HFFc6 (cell line): Measurements from ENCODE around the gene CASP10. TPM values are rescaled to one million over a fixed set of nuclear protein-coding genes. Genes with fewer than 3 reads are reported as not detected.

ENCODE experiments used
- DNase-seq: peaks from one replicate; pipeline ENCODE4 v3.0.0-alpha.2; 2018
- H3K27ac Mint-ChIP-seq: 2 replicates; pipeline ENCODE4 v1.8.0; 2020; ENCODE audit warnings: mild to moderate bottlenecking, mixed read lengths
- H3K27me3 Mint-ChIP-seq: 2 replicates; pipeline ENCODE4 v1.8.0; 2021; ENCODE audit warnings: mild to moderate bottlenecking, moderate library complexity, mixed read lengths; ENCODE audit not compliant: insufficient read depth
- H3K36me3 Mint-ChIP-seq: 2 replicates; pipeline ENCODE4 v1.8.0; 2021; ENCODE audit warnings: low read depth, mixed read lengths
- H3K4me1 Mint-ChIP-seq: 2 replicates; pipeline ENCODE4 v1.8.0; 2020; ENCODE audit warnings: low read depth, mixed read lengths
- H3K4me3 Mint-ChIP-seq: 2 replicates; pipeline ENCODE4 v1.8.0; 2020; ENCODE audit warnings: mild to moderate bottlenecking, moderate library complexity, mixed read lengths
- H3K9me3 Mint-ChIP-seq: 2 replicates; pipeline ENCODE4 v1.8.0; 2020; ENCODE audit warnings: mild to moderate bottlenecking, mixed read lengths
- total RNA-seq, 6 experiments: library from RNA; stranded (reverse); fragmentation: NEBNext Ultra II Directional; extraction: Animal tissue kit (Norgen Biotek cat#: 25700); gene quantifications; 2 replicates in 1 of 6; 3 replicates in 5 of 6; pipeline ENCODE4 v1.2.3, GENCODE V29; 2021
- TF ChIP-seq, protein P1 (sequence below): fragments of 200-600 bp; sonication (generic); IDR thresholded peaks from 2 replicates; pipeline ENCODE4 v1.5.0; 2021; ENCODE audit warnings: antibody characterized with exemption, mild to moderate bottlenecking

CASP10 gene
- total RNA-seq, 6 experiments from 2014 or later, result 0.36 to 1.9 (median 1.6) TPM

- DNase-seq, result no peak
These were observed 67.8 kb downstream of the CASP10 start for GRCh38 chr2:201250741-201251140.

DNA sequence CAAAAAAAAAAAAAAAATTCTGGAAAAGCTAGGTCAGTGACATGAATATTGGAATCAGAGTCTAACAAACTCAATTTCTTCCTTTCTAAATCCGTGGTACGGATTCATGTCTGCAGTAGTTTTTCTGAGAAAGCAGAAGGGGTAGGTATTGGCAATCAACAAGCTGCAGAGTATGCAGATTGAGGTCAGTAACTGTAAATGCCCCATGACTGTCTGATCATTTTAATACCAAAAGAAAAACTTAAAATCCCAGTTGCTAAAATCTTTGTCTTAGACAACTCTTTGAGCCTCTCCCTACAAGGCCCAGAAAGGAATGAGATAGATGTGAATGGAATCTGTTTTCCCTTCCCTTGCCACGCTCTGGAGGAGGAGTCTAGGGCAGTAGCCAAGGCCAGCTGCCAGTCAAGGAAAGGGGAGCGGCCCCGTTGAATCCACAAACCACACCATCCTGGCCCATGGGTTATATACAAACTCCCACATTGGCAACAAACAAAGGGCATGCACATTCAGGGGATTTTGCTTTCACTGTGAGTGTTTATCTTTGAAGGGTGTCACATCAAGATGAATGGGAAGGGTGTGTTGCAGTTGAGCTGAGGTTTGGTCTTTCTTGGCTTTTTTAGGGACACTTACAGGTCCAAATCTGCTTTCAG lies 71.3 kb downstream of the CASP10 start:
- peaks cover 28% of the 10 kb centered on the region for H3K4me1 Mint-ChIP-seq
- H3K36me3 Mint-ChIP-seq, result no peaks in the 10 kb centered on the region
- H3K27ac Mint-ChIP-seq, result no peak overlapping the region
- H3K4me3 Mint-ChIP-seq, result no peak overlapping the region
- H3K27me3 Mint-ChIP-seq, result no peaks in the 10 kb centered on the region; the same call in 1 of the 2 replicates
- TF ChIP-seq, protein P1, sequence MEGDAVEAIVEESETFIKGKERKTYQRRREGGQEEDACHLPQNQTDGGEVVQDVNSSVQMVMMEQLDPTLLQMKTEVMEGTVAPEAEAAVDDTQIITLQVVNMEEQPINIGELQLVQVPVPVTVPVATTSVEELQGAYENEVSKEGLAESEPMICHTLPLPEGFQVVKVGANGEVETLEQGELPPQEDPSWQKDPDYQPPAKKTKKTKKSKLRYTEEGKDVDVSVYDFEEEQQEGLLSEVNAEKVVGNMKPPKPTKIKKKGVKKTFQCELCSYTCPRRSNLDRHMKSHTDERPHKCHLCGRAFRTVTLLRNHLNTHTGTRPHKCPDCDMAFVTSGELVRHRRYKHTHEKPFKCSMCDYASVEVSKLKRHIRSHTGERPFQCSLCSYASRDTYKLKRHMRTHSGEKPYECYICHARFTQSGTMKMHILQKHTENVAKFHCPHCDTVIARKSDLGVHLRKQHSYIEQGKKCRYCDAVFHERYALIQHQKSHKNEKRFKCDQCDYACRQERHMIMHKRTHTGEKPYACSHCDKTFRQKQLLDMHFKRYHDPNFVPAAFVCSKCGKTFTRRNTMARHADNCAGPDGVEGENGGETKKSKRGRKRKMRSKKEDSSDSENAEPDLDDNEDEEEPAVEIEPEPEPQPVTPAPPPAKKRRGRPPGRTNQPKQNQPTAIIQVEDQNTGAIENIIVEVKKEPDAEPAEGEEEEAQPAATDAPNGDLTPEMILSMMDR, result no peak
- no peaks in the 10 kb centered on the region for H3K9me3 Mint-ChIP-seq
- peak; percentile 25 for DNase-seq

More at GRCh38 chr2:201250741-201251140, 67.8 kb downstream of the CASP10 start:
- H3K27ac Mint-ChIP-seq, result no peak overlapping the region
- no peaks in the 10 kb centered on the region for H3K36me3 Mint-ChIP-seq
- TF ChIP-seq, protein P1, result no peak
- no peaks in the 10 kb centered on the region; the same call in 1 of the 2 replicates for H3K27me3 Mint-ChIP-seq
- no peak overlapping the region for H3K4me3 Mint-ChIP-seq
- H3K9me3 Mint-ChIP-seq, result no peaks in the 10 kb centered on the region
- H3K4me1 Mint-ChIP-seq, result peaks cover 7% of the 10 kb centered on the region; the same call in 1 of the 2 replicates

- H3K4me1 Mint-ChIP-seq, result peaks cover 39% of the 10 kb centered on the region
- no peak overlapping the region for H3K4me3 Mint-ChIP-seq
- no peak for DNase-seq
- H3K36me3 Mint-ChIP-seq, result peaks cover 3% of the 10 kb centered on the region; the same call in 1 of the 2 replicates
- TF ChIP-seq, protein P1, result no peak
- H3K9me3 Mint-ChIP-seq, result no peaks in the 10 kb centered on the region
- H3K27ac Mint-ChIP-seq, result no peak overlapping the region; the same call in 1 of the 2 replicates
- H3K27me3 Mint-ChIP-seq, result no peaks in the 10 kb centered on the region
These were observed 72.6 kb downstream of the CASP10 start for GRCh38 chr2:201255408-201256033.

DNA sequence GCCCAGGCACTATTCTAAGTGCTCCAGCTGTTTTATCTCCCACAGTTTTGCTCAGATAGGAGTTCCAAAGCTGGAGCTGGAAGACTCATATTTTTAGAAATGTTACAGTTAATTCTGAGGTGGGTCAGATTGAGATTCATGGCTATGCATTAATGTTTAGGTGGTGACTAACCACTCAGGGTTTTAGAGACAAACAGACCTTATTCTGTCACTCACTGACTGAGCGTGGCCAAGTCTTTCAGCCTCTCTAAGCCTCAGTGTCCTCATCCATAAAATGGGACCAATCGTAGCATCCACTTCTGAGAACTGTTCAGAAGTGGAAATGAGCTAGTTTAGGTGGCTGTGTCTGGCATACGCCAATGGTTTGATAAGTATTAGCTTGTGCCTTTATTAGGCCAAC lies 73.1 kb downstream of the CASP10 start:
- no peak for DNase-seq
- TF ChIP-seq, protein P1, result no peak
- no peaks in the 10 kb centered on the region for H3K9me3 Mint-ChIP-seq

GRCh38 chr2:201257381-201257955 lies 74.5 kb downstream of the CASP10 start:
- Mint-ChIP-seq H3K27me3 (no peaks in the 10 kb centered on the region), H3K36me3 (peaks cover 6% of the 10 kb centered on the region; the same call in 1 of the 2 replicates), H3K9me3 (no peaks in the 10 kb centered on the region), H3K4me3 (peak overlapping the region; percentile 98), H3K4me1 (peaks cover 53% of the 10 kb centered on the region), H3K27ac (peak overlapping the region; percentile 99)
- no peak for DNase-seq
- TF ChIP-seq, protein P1, result peak; percentile 43; the same call in 1 of the 2 replicates

More for the DNA sequence above, 73.1 kb downstream of the CASP10 start:
- Mint-ChIP-seq H3K36me3 (peaks cover 6% of the 10 kb centered on the region; the same call in 1 of the 2 replicates), H3K27me3 (no peaks in the 10 kb centered on the region), H3K4me3 (no peak overlapping the region), H3K27ac (no peak overlapping the region; the same call in 1 of the 2 replicates), H3K4me1 (peaks cover 42% of the 10 kb centered on the region)
